Liver (tissue), 3 donors: ENCODE results near the gene STX12.

ENCODE experiments used
- ATF3 ChIP-seq: IDR thresholded peaks from 2 replicates; pipeline ENCODE4 v1.6.1; 2016; ENCODE audit warnings: antibody characterized with exemption
- CTCF ChIP-seq: fragments of 150-350 bp; IDR thresholded peaks from 2 replicates; pipeline ENCODE4 v1.5.1; 2017; ENCODE audit warnings: improper control_type of control experiment, low read depth, low read length; ENCODE audit not compliant: missing input control
- EGR1 ChIP-seq, 2 donors: IDR thresholded peaks; 2 replicates each; pipeline ENCODE4 v1.6.1; 2016 to 2018; ENCODE audit warnings: antibody characterized with exemption in 2 of 2, low read depth in 2 of 2
- FOXA1 ChIP-seq: IDR thresholded peaks from 2 replicates; pipeline ENCODE4 v1.6.1; 2016; ENCODE audit warnings: antibody characterized with exemption
- GABPA ChIP-seq, 2 donors: IDR thresholded peaks in 1 of 2; conservative IDR thresholded peaks in 1 of 2; 2 replicates each; pipeline ENCODE4 v1.6.1; 2016; ENCODE audit warnings: antibody characterized with exemption in 2 of 2, mild to moderate bottlenecking in 1 of 2, moderate library complexity in 1 of 2
- JUND ChIP-seq, 2 donors: IDR thresholded peaks; 2 replicates each; pipeline ENCODE4 v1.6.1; 2016; ENCODE audit warnings: antibody characterized with exemption in 2 of 2
- MAX ChIP-seq: IDR thresholded peaks from 2 replicates; pipeline ENCODE4 v1.6.1; 2016; ENCODE audit warnings: antibody characterized with exemption
- RAD21 ChIP-seq, 2 donors: IDR thresholded peaks; 2 replicates each; pipeline ENCODE4 v1.6.1; 2016; ENCODE audit warnings: antibody characterized with exemption in 2 of 2, mild to moderate bottlenecking in 2 of 2
- REST ChIP-seq: IDR thresholded peaks from 2 replicates; pipeline ENCODE4 v1.6.1; 2016; ENCODE audit warnings: antibody characterized with exemption, mild to moderate bottlenecking
- SP1 ChIP-seq: IDR thresholded peaks from 2 replicates; pipeline ENCODE4 v1.6.1; 2018; ENCODE audit warnings: antibody characterized with exemption, mild to moderate bottlenecking
- TAF1 ChIP-seq: conservative IDR thresholded peaks from 2 replicates; pipeline ENCODE4 v1.6.1; 2016; ENCODE audit warnings: antibody characterized with exemption, mild to moderate bottlenecking
- YY1 ChIP-seq: IDR thresholded peaks from 2 replicates; pipeline ENCODE4 v1.6.1; 2016; ENCODE audit warnings: antibody characterized with exemption, mild to moderate bottlenecking
- ZBTB33 ChIP-seq: IDR thresholded peaks from 2 replicates; pipeline ENCODE4 v1.6.1; 2016; ENCODE audit warnings: antibody characterized with exemption
- donor health status: healthy.
- donor health status: healthy.

- TF ChIP-seq CTCF (no peak), FOXA1 (no peak), JUND (IDR thresholded peaks at IDR 0.05) (no peak), GABPA (IDR thresholded peaks at IDR 0.05 in 1 of 2, conservative IDR thresholded peaks at IDR 0.05 in 1 of 2) (no peak), REST (no peak), RAD21 (IDR thresholded peaks at IDR 0.05) (no peak), MAX (no peak), EGR1 (IDR thresholded peaks at IDR 0.05; ENCODE audit: low read depth in 2 of 2) (no peak), ZBTB33 (no peak), TAF1 (no peak), YY1 (no peak), ATF3 (no peak), SP1 (no peak)
These were observed 11.0 kb upstream of the STX12 start for GRCh38 chr1:27762033-27762432.
